Aorta (tissue), 5 donors: Measurements from ENCODE around the gene LDAH. TPM values are rescaled to one million over a fixed set of nuclear protein-coding genes. Genes with fewer than 3 reads are reported as not detected.

Source experiments
- ATAC-seq: fragments of 200-7000 bp; cut with Tn5 transposase; one replicate; pipeline ENCODE4 v1.9.1; 2022; ENCODE audit warnings: moderate library complexity; ENCODE audit not compliant: low FRiP score
- DNase-seq, 2 donors: peaks; one replicate each; pipeline ENCODE4 v3.0.0-alpha.2; 2020
- H3K27ac ChIP-seq, 2 donors: one replicate each; pipeline ENCODE4 v1.5.1; 2013; ENCODE audit warnings: low read length in 2 of 2, mild to moderate bottlenecking in 2 of 2, moderate library complexity in 2 of 2, control low read depth in 1 of 2, inconsistent platforms in 1 of 2, low read depth in 1 of 2
- H3K27me3 ChIP-seq, 2 donors: one replicate each; pipeline ENCODE4 v1.6.1; 2013; ENCODE audit warnings: control low read depth in 1 of 2, low read length in 1 of 2, mild to moderate bottlenecking in 1 of 2, moderate library complexity in 1 of 2; ENCODE audit not compliant: insufficient read depth in 2 of 2, control insufficient read depth in 1 of 2
- H3K36me3 ChIP-seq, 2 donors: one replicate each; pipeline ENCODE4 v1.6.1; 2013; ENCODE audit warnings: control low read depth in 1 of 2, low read length in 1 of 2, mild to moderate bottlenecking in 1 of 2; ENCODE audit not compliant: insufficient read depth in 2 of 2, control insufficient read depth in 1 of 2
- H3K4me1 ChIP-seq, 2 donors: one replicate each; pipeline ENCODE4 v1.6.1; 2013; ENCODE audit warnings: low read length in 2 of 2, control low read depth in 1 of 2, mild to moderate bottlenecking in 1 of 2, moderate library complexity in 1 of 2; ENCODE audit not compliant: insufficient read depth in 2 of 2, control insufficient read depth in 1 of 2
- H3K4me3 ChIP-seq, 2 donors: one replicate each; pipeline ENCODE4 v1.5.1; 2013; ENCODE audit warnings: low read length in 2 of 2, control low read depth in 1 of 2, mild to moderate bottlenecking in 1 of 2
- H3K9me3 ChIP-seq: one replicate; pipeline ENCODE4 v1.6.1; 2013; ENCODE audit warnings: mild to moderate bottlenecking, low read length; ENCODE audit not compliant: control insufficient read depth
- WGBS, 2 donors: extraction: QIAGEN DNeasy Blood & Tissue Kit; methylation state at CpG; one replicate each; pipeline ENCODE4 v1.1.7; 2013; 5-methylcytosine and 5-hydroxymethylcytosine counted together
- intact Hi-C, 2 donors: fragments of 100-400 bp; cut with DNase I; formaldehyde crosslinking; loops; one replicate each; pipeline versions ENCODE4 v1.14.2 to v1.15.0; 2022
- polyA plus RNA-seq, 2 donors: library from polyadenylated mRNA; stranded (reverse); fragments of 200-250 nt; gene quantifications; one replicate each; pipeline ENCODE4 v1.2.3, GENCODE V29; 2013
- total RNA-seq, 2 donors: library from RNA; stranded (reverse); fragmentation: NEBNext Ultra II Directional; extraction: Animal tissue kit (Norgen Biotek cat#: 25700); gene quantifications; one replicate each; pipeline ENCODE4 v1.2.1, GENCODE V29; 2021
- donor health status: healthy with polysubstance abuse.
- donor health status: Bipolar disorder and iron deficiency.
- donor health status: DM: no; HTN: no; CAD: no.
- donor health status: DM: no; HTN: no; CAD: no.
- donor health status: DM: yes; HTN: yes; CAD: no.

LDAH gene
- total and polyA plus RNA-seq, 4 donors: 6.5 to 18.3 (median 10.3) TPM

- Histone ChIP-seq H3K4me3 (peak overlapping the region; percentile 33 to 74), H3K9me3 (no peaks in the 10 kb centered on the region), H3K4me1 (no peaks in the 10 kb centered on the region), H3K27me3 (no peaks in the 10 kb centered on the region), H3K27ac (peak overlapping the region in 1 of 2 donors; percentile 19), H3K36me3 (peaks cover 0 to 2% of the 10 kb centered on the region in 2 donors)
- no peak for ATAC-seq
- DNase-seq: no peak
- intact Hi-C loops: loop anchor here in 1 of 2 donors (2.0 kb wide), 1 partner anchor 296 kb away; no protein-coding TSS in a partner anchor
- 0% methylated on average over 5 to 62 of the region's 62 CpGs for WGBS, 2 donors
These were observed 155.8 kb downstream of the LDAH start for GRCh38 chr2:20667151-20667530.

- Histone ChIP-seq H3K4me1 (no peaks in the 10 kb centered on the region), H3K27me3 (no peaks in the 10 kb centered on the region), H3K4me3 (peak within 1 kb of the TSS; percentile 33 to 74), H3K36me3 (peaks cover 0 to 2% of the 10 kb centered on the region in 2 donors), H3K9me3 (no peaks in the 10 kb centered on the region), H3K27ac (peak within 1 kb of the TSS; percentile 91 to 96)
- peak; percentile 89 for ATAC-seq
- 0 to 1% methylated on average over 64 to 86 of the region's 86 CpGs for WGBS, 2 donors
- DNase-seq: peak; percentile 93 to 96
- intact Hi-C loops: loop anchor here in 1 of 2 donors (2.0 kb wide), 1 partner anchor 296 kb away; no protein-coding TSS in a partner anchor
These were observed 156.4 kb downstream of the LDAH start, which contains the start of gene GDF7 for GRCh38 chr2:20666304-20667150. GDF7 (plus strand) TSS chr2:20667144; CDS start chr2:20667240, 96 bp downstream.

GRCh38 chr2:20666005-20666303 is 156.9 kb downstream of the LDAH start:
- no peaks in the 10 kb centered on the region for H3K27me3 ChIP-seq
- intact Hi-C loops: loop anchor here in 1 of 2 donors (2.0 kb wide), 1 partner anchor 297 kb away; no protein-coding TSS in a partner anchor
- H3K27ac ChIP-seq: peak overlapping the region; percentile 91 to 96
- no peaks in the 10 kb centered on the region for H3K4me1 ChIP-seq
- peak overlapping the region; percentile 33 to 74 for H3K4me3 ChIP-seq
- H3K9me3 ChIP-seq: no peaks in the 10 kb centered on the region
- no peaks in the 10 kb centered on the region for H3K36me3 ChIP-seq
- DNase-seq: no peak
- WGBS, 2 donors: 0% methylated on average over 29 to 34 of the region's 34 CpGs
- ATAC-seq: peak; percentile 41

GRCh38 chr2:20665243-20666004 is 157.5 kb downstream of the LDAH start:
- intact Hi-C loops: loop anchor here in 1 of 2 donors (2.0 kb wide), 1 partner anchor 297 kb away; no protein-coding TSS in a partner anchor
- Histone ChIP-seq H3K36me3 (no peaks in the 10 kb centered on the region), H3K27ac (peak overlapping the region; percentile 91 to 96), H3K9me3 (no peaks in the 10 kb centered on the region), H3K4me1 (no peaks in the 10 kb centered on the region), H3K4me3 (peak overlapping the region; percentile 33 to 74), H3K27me3 (no peaks in the 10 kb centered on the region)
- 2 to 4% methylated on average over 49 of the region's 49 CpGs for WGBS, 2 donors
- DNase-seq (peak in 1 of 2 donors; percentile 52), ATAC-seq (no peak)

GRCh38 chr2:20664431-20665242 is 158.3 kb downstream of the LDAH start:
- intact Hi-C loops: loop anchor here (5.0 kb wide), 3 partner anchors 298 to 453 kb away; partner anchors contain the start of gene APOB (in 1 of the 2)
- 62 to 63% methylated on average over 17 of the region's 17 CpGs for WGBS, 2 donors
- ATAC-seq (no peak), DNase-seq (no peak)
- H3K4me3 ChIP-seq: peak overlapping the region; percentile 33 to 74
- H3K9me3 ChIP-seq: no peaks in the 10 kb centered on the region
- no peak overlapping the region for H3K27ac ChIP-seq
- no peaks in the 10 kb centered on the region for H3K27me3 ChIP-seq
- H3K36me3 ChIP-seq: no peaks in the 10 kb centered on the region
- no peaks in the 10 kb centered on the region for H3K4me1 ChIP-seq

GRCh38 chr2:20664071-20664390 is 158.9 kb downstream of the LDAH start:
- Histone ChIP-seq H3K4me1 (no peaks in the 10 kb centered on the region), H3K36me3 (no peaks in the 10 kb centered on the region), H3K9me3 (no peaks in the 10 kb centered on the region), H3K4me3 (no peak overlapping the region), H3K27me3 (no peaks in the 10 kb centered on the region), H3K27ac (no peak overlapping the region)
- DNase-seq: no peak
- no peak for ATAC-seq
- 89 to 95% methylated on average over 2 of the region's 2 CpGs for WGBS, 2 donors
- intact Hi-C loops: loop anchor here (5.0 kb wide), 3 partner anchors 298 to 453 kb away; partner anchors contain the start of gene APOB (in 1 of the 2)

- Histone ChIP-seq H3K4me1 (no peaks in the 10 kb centered on the region), H3K36me3 (no peaks in the 10 kb centered on the region), H3K27ac (no peak overlapping the region), H3K27me3 (no peaks in the 10 kb centered on the region), H3K9me3 (no peaks in the 10 kb centered on the region), H3K4me3 (no peak overlapping the region)
- DNase-seq: peak in 1 of 2 donors; percentile 29
- intact Hi-C loops: loop anchor here (5.0 kb wide), 3 partner anchors 299 to 454 kb away; partner anchors contain the start of gene APOB (in 1 of the 2)
- no peak for ATAC-seq
- WGBS, 2 donors: 78 to 80% methylated on average over 7 of the region's 7 CpGs
These were observed 159.5 kb downstream of the LDAH start for GRCh38 chr2:20663196-20664070.
